Activated T-cell treated with anti-CD3 and anti-CD28 coated beads, Interleukin-2, amount 50 U/mL, for 4 hours (primary cell): Measurements from ENCODE around the gene MEGF10. TPM values are rescaled to one million over a fixed set of nuclear protein-coding genes. Genes with fewer than 3 reads are reported as not detected.

Experiments used
- ATAC-seq, 2 donors: fragments of 200-7000 bp; cut with Tn5 transposase; one replicate each; pipeline ENCODE4 v1.10.0; 2021
- DNase-seq: peaks from one replicate; pipeline ENCODE4 v3.0.0-alpha.2; 2020
- H3K27me3 Mint-ChIP-seq: one replicate; pipeline ENCODE4 v1.8.0; 2021; ENCODE audit warnings: low read depth, mixed read lengths
- H3K36me3 Mint-ChIP-seq: one replicate; pipeline ENCODE4 v1.8.0; 2022; ENCODE audit warnings: mixed read lengths; ENCODE audit not compliant: insufficient read depth
- H3K4me1 Mint-ChIP-seq: one replicate; pipeline ENCODE4 v1.8.0; 2021; ENCODE audit warnings: low read depth, mixed read lengths
- H3K4me3 Mint-ChIP-seq: one replicate; pipeline ENCODE4 v1.8.0; 2021; ENCODE audit warnings: mild to moderate bottlenecking, moderate library complexity, mixed read lengths
- H3K9me3 Mint-ChIP-seq: one replicate; pipeline ENCODE4 v1.8.0; 2021; ENCODE audit warnings: mixed read lengths
- total RNA-seq, 3 donors: library from RNA; stranded (reverse); gene quantifications; one replicate each; pipeline ENCODE4 v1.2.1, GENCODE V29; 2021

MEGF10 gene
- total RNA-seq, 3 donors from 2014 or later, result not detected

- Mint-ChIP-seq H3K27me3 (no peaks in the 10 kb centered on the region), H3K4me3 (no peak overlapping the region), H3K4me1 (no peaks in the 10 kb centered on the region), H3K36me3 (no peaks in the 10 kb centered on the region), H3K9me3 (no peaks in the 10 kb centered on the region)
- no peak for DNase-seq
- no peak for ATAC-seq
These were observed 96.0 kb downstream of the MEGF10 start for GRCh38 chr5:127386557-127386956.

DNA sequence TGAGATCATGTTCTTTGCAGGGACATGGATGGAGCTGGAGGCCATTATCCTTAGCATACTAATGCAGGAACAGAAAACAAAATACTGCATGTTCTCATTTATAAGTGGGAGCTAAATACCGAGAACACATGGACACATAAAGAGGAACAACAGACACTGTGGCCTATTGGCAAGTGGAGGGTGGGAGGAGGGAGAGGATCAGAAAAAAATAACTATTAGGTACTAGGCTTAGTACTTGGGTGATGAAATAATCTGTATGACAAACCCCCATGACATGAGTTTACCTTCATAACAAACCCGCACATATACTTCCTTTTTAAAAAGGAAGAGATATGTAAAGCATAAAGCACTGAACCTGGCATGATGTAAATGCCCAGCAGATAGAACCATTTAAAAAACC is 99.0 kb downstream of the MEGF10 start:
- ATAC-seq (no peak), DNase-seq (no peak)
- Mint-ChIP-seq H3K36me3 (no peaks in the 10 kb centered on the region), H3K4me3 (no peak overlapping the region), H3K9me3 (no peaks in the 10 kb centered on the region), H3K27me3 (peaks cover 2% of the 10 kb centered on the region), H3K4me1 (no peaks in the 10 kb centered on the region)

GRCh38 chr5:127392762-127393161 is 102.2 kb downstream of the MEGF10 start:
- no peak for ATAC-seq
- Mint-ChIP-seq H3K4me1 (no peaks in the 10 kb centered on the region), H3K4me3 (no peak overlapping the region)

GRCh38 chr5:127396490-127397155 is 106.0 kb downstream of the MEGF10 start:
- Mint-ChIP-seq H3K4me3 (no peak overlapping the region), H3K27me3 (peaks cover 15% of the 10 kb centered on the region), H3K36me3 (no peaks in the 10 kb centered on the region), H3K9me3 (no peaks in the 10 kb centered on the region), H3K4me1 (no peaks in the 10 kb centered on the region)
- no peak for DNase-seq
- ATAC-seq, result no peak

More at GRCh38 chr5:127392762-127393161, 102.2 kb downstream of the MEGF10 start:
- DNase-seq, result no peak
- no peaks in the 10 kb centered on the region for H3K9me3 Mint-ChIP-seq
- peaks cover 11% of the 10 kb centered on the region for H3K27me3 Mint-ChIP-seq
- H3K36me3 Mint-ChIP-seq, result no peaks in the 10 kb centered on the region

GRCh38 chr5:127398508-127398907 is 107.9 kb downstream of the MEGF10 start:
- Mint-ChIP-seq H3K27me3 (peaks cover 17% of the 10 kb centered on the region), H3K4me1 (no peaks in the 10 kb centered on the region), H3K4me3 (no peak overlapping the region), H3K9me3 (peaks cover 2% of the 10 kb centered on the region), H3K36me3 (no peaks in the 10 kb centered on the region)
- ATAC-seq (no peak), DNase-seq (no peak)

- no peak for ATAC-seq
- no peak for DNase-seq
- H3K4me1 Mint-ChIP-seq, result no peaks in the 10 kb centered on the region
- H3K36me3 Mint-ChIP-seq, result no peaks in the 10 kb centered on the region
- H3K9me3 Mint-ChIP-seq, result peaks cover 3% of the 10 kb centered on the region
- H3K27me3 Mint-ChIP-seq, result peaks cover 19% of the 10 kb centered on the region
- no peak overlapping the region for H3K4me3 Mint-ChIP-seq
These were observed 108.5 kb downstream of the MEGF10 start for GRCh38 chr5:127399068-127399467.

- Mint-ChIP-seq H3K9me3 (peaks cover 3% of the 10 kb centered on the region), H3K4me1 (no peaks in the 10 kb centered on the region), H3K27me3 (peaks cover 21% of the 10 kb centered on the region), H3K4me3 (no peak overlapping the region), H3K36me3 (no peaks in the 10 kb centered on the region)
- no peak for DNase-seq
- no peak for ATAC-seq
These were observed 109.9 kb downstream of the MEGF10 start for GRCh38 chr5:127400539-127400938.

- Mint-ChIP-seq H3K27me3 (peaks cover 17% of the 10 kb centered on the region), H3K4me3 (no peak overlapping the region), H3K36me3 (no peaks in the 10 kb centered on the region), H3K4me1 (no peaks in the 10 kb centered on the region), H3K9me3 (peaks cover 3% of the 10 kb centered on the region)
- DNase-seq (no peak), ATAC-seq (no peak)
These were observed 110.5 kb downstream of the MEGF10 start for GRCh38 chr5:127400946-127401670.

DNA sequence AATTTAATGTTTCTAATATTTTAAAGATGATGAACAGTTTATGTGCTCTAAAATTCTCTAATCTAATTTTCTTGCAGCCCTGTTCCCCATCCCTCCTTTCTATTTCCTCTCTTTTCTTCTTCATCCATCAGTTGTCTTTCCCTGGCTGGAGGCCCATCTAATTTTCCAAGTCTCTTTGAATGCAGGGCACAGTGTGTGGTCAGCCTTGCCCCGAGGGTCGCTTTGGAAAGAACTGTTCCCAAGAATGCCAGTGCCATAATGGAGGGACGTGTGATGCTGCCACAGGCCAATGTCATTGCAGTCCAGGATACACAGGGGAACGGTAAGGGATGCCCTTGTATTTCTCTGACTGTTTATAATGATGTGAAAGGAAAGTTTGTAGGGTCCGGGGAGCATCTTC is 111.8 kb downstream of the MEGF10 start:
- H3K9me3 Mint-ChIP-seq, result peaks cover 3% of the 10 kb centered on the region
- DNase-seq (no peak), ATAC-seq (no peak)
- H3K27me3 Mint-ChIP-seq, result peaks cover 14% of the 10 kb centered on the region
- no peaks in the 10 kb centered on the region for H3K4me1 Mint-ChIP-seq
- H3K36me3 Mint-ChIP-seq, result no peaks in the 10 kb centered on the region
- no peak overlapping the region for H3K4me3 Mint-ChIP-seq

DNA sequence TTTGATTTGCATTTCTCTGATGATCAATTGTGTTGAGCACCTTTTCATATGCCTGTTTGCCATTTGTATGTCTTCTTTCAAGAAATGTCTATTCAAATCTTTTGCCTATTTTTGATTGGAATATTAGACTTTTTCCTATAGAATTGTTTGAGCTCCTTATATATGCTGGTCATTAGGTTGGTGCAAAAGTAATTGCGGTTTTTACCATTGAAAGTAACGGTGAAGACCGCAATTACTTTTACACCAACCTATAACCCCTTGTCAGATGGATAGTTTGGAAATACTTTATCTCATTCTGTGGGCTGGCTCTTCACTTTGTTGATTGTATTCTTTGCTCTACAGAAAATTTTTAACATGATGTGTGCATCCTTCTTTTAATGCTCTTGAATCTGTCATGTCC is 113.6 kb downstream of the MEGF10 start:
- Mint-ChIP-seq H3K4me3 (no peak overlapping the region), H3K9me3 (peaks cover 3% of the 10 kb centered on the region), H3K4me1 (no peaks in the 10 kb centered on the region), H3K36me3 (no peaks in the 10 kb centered on the region), H3K27me3 (peaks cover 10% of the 10 kb centered on the region)
- ATAC-seq (no peak), DNase-seq (no peak)

DNA sequence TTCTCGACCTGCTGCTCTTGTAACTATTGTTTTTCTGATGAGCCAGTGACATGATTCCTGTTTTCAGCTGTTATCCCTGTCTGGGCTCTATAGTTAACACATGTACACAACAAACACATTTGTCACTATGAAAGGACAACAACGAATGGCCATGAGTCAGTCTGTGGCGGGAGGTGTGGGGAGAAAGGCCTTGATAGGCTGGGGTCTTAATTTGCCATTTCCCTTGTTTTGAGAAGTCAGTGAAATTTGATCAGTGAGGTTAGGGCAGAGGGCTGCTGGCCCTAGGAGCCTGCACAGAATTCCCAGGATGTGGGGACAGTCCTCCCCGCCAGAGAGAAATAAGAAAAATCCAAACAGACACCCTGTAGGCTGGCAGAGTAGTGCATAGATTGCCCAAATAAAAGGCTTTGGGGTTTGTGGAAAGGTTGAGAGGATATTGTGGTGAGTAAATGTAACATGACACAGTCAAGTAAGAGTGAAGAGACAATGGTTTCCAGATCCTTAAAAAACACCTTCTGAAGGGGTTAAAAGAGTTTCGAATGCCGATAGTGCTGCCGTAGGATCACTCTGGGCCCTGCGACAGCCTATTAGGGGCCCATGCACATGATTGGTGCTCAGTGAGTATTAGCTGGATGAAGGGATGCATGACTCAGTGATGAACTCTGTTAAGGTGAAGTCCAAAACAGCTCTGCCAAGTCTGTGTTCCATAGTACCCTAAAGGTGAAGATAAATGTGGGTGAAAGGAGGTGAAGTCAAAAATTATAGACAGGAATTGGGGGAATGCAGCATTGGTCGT is 115.9 kb downstream of the MEGF10 start:
- Mint-ChIP-seq H3K9me3 (peaks cover 3% of the 10 kb centered on the region), H3K36me3 (no peaks in the 10 kb centered on the region), H3K4me3 (no peak overlapping the region), H3K4me1 (peaks cover 3% of the 10 kb centered on the region), H3K27me3 (peaks cover 10% of the 10 kb centered on the region)
- DNase-seq, result no peak
- ATAC-seq, result no peak

DNA sequence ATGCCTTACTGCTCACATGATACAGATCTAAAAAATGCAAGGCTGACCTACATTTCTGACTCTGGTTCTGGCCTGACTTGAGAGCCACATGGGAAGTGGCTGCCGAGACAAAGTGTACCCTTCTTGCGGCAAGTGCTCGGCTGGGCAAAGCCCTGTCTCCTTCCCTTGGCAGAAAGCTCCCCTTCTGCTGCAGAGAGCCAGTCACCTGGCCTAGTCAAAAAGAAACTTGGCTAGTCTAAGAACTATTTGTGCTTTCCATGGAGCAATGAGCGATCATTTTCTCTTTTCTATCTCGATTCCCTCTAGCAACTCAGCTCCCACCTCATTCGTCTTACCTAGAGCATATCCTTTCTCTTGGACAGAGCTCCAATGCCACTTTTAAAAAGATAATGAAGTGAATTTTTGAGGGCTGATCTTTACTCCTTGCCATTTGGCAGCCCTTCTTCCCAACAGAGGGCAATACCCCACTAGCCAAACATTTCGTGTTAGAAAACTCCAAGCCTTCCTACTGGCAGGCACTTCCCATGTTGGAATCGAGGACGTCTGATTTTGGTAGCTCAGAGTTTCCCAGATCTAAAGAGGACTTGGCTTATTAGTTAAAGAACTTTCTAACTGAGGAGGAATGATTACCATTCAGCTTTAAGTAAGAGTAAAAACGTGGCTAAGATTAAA is 118.8 kb downstream of the MEGF10 start:
- Mint-ChIP-seq H3K4me3 (no peak overlapping the region), H3K9me3 (no peaks in the 10 kb centered on the region)

DNA sequence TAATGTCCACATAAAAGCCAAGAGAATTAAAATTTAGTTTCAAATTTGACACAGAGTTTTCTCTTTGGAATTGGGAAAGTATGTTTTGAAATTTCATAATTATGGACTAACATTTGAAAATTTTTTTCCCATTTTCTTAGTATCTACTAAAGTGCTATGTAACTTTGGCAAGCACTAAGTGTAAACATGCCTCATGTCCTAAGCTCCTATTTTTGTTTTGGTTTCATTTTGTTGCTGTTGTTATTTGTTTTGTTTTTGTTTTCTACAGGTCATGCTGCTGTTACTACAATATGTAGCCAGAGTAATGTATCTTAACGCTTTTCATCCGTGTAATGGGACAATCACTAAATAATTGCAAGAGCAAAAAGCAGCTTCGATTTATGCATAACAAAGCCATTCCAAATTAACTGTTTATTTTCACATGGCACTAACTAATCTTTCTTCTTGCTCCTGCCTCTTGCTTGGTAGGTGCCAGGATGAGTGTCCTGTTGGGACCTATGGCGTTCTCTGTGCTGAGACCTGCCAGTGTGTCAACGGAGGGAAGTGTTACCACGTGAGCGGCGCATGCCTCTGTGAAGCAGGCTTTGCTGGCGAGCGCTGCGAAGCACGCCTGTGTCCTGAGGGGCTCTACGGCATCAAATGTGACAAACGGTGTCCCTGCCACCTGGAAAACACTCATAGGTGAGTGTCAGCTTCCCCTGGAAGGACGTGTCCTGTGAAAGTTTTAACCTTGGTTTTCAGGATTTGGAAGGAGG is 119.5 kb downstream of the MEGF10 start:
- no peaks in the 10 kb centered on the region for H3K27me3 Mint-ChIP-seq
- peaks cover 3% of the 10 kb centered on the region for H3K4me1 Mint-ChIP-seq
- no peaks in the 10 kb centered on the region for H3K9me3 Mint-ChIP-seq
- H3K36me3 Mint-ChIP-seq, result no peaks in the 10 kb centered on the region
- no peak for ATAC-seq
- no peak overlapping the region for H3K4me3 Mint-ChIP-seq
- DNase-seq, result no peak

More for the DNA sequence above, 118.8 kb downstream of the MEGF10 start:
- Mint-ChIP-seq H3K27me3 (peaks cover 4% of the 10 kb centered on the region), H3K36me3 (no peaks in the 10 kb centered on the region), H3K4me1 (peaks cover 3% of the 10 kb centered on the region)
- DNase-seq (no peak), ATAC-seq (no peak)

DNA sequence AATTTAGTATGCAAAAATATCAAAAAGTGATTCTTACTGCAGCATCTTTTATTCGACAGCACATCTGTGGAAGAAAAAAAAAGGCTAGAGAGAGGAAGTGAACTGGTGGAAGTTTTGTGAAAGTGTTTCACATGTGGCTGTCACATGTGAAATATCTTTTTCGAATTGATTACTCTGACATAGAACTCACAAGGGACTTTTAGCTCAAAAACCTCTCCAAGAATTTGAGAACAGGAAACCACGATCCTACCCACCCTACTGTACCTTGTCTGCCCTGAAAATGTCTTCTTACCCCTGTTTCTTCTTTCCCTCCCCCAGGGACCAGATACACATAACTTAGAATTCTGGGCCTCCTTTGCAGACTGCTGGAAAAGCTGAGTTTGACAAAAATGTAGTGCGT is 120.4 kb downstream of the MEGF10 start:
- no peak for ATAC-seq
- no peaks in the 10 kb centered on the region for H3K9me3 Mint-ChIP-seq
- H3K36me3 Mint-ChIP-seq, result no peaks in the 10 kb centered on the region
- DNase-seq, result no peak
- H3K27me3 Mint-ChIP-seq, result no peaks in the 10 kb centered on the region
- no peak overlapping the region for H3K4me3 Mint-ChIP-seq
- peaks cover 3% of the 10 kb centered on the region for H3K4me1 Mint-ChIP-seq
